ENCODE data around the gene PTGDR. TPM values are rescaled to one million over a fixed set of nuclear protein-coding genes. Genes with fewer than 3 reads are reported as not detected.

Gene PTGDR
- total and polyA plus RNA-seq, 2 experiments from 2014 or later: 0.06 TPM; not detected in 1

- TF ChIP-seq ETS1 (IDR thresholded peaks at IDR 0.05) (no peak), STAT1 (IDR thresholded peaks at IDR 0.05; ENCODE audit: unreplicated experiment) (no peak), JUNB (IDR thresholded peaks at IDR 0.05; ENCODE audit: unreplicated experiment) (no peak), ZNF114 (CRISPR knock-in tag; IDR thresholded peaks at IDR 0.05) (no peak), CTCF (conservative IDR thresholded peaks at IDR 0.05; ENCODE audit: low read depth in 2 of 2) (no peak), POLR2AphosphoS5 (IDR thresholded peaks at IDR 0.05; ENCODE audit: low read depth) (no peak)
Measured at GRCh38 chr14:52296378-52296777, 28.9 kb downstream of the PTGDR start (continued).

GRCh38 chr14:52298795-52299194 lies 31.3 kb downstream of the PTGDR start:
- Histone ChIP-seq H3K9me2 (ENCODE audit: insufficient read depth) (no peaks in the 10 kb centered on the region), H3K4me3 (no peak overlapping the region), H3F3A (replicated peaks; ENCODE audit: low read depth) (no peaks in the 10 kb centered on the region), H3K79me2 (replicated peaks; ENCODE audit: insufficient read depth) (no peaks in the 10 kb centered on the region), H2AFZ (no peak overlapping the region), H3K36me3 (ENCODE audit: insufficient read depth) (no peaks in the 10 kb centered on the region), H3K4me1 (ENCODE audit: insufficient read depth) (no peaks in the 10 kb centered on the region), H3K27ac (ENCODE audit: low read depth) (no peak overlapping the region), H4K20me1 (replicated peaks; ENCODE audit: insufficient read depth) (no peaks in the 10 kb centered on the region), H3K4me2 (no peak overlapping the region), H3K27me3 (ENCODE audit: insufficient read depth) (no peaks in the 10 kb centered on the region)
- DNase-seq (ENCODE audit: low spot score) (no peak), ATAC-seq (no peak)
- no peaks in the 10 kb centered on the region for H3K9me3 Mint-ChIP-seq
- H3K27me3 Mint-ChIP-seq (ENCODE audit: insufficient read depth, low read depth, poor library complexity): no peaks in the 10 kb centered on the region
- H3K27ac Mint-ChIP-seq: no peak overlapping the region
- peaks cover 1% of the 10 kb centered on the region; the same call in 2 of the 3 replicates for H3K4me1 Mint-ChIP-seq
- H3K36me3 Mint-ChIP-seq (ENCODE audit: low read depth): no peaks in the 10 kb centered on the region
- H3K4me3 Mint-ChIP-seq: no peak overlapping the region
- no peak for TF ChIP-seq ETS1 (IDR thresholded peaks at IDR 0.05)
- TF ChIP-seq JUNB (IDR thresholded peaks at IDR 0.05; ENCODE audit: unreplicated experiment): no peak
- TF ChIP-seq EZH2phosphoT487 (IDR thresholded peaks at IDR 0.05; ENCODE audit: unreplicated experiment): no peak
- no peak for TF ChIP-seq CTCF (conservative IDR thresholded peaks at IDR 0.05; ENCODE audit: low read depth in 2 of 2)
- TF ChIP-seq NANOG (IDR thresholded peaks at IDR 0.05; ENCODE audit: borderline replicate concordance): no peak
- TF ChIP-seq, protein P1, sequence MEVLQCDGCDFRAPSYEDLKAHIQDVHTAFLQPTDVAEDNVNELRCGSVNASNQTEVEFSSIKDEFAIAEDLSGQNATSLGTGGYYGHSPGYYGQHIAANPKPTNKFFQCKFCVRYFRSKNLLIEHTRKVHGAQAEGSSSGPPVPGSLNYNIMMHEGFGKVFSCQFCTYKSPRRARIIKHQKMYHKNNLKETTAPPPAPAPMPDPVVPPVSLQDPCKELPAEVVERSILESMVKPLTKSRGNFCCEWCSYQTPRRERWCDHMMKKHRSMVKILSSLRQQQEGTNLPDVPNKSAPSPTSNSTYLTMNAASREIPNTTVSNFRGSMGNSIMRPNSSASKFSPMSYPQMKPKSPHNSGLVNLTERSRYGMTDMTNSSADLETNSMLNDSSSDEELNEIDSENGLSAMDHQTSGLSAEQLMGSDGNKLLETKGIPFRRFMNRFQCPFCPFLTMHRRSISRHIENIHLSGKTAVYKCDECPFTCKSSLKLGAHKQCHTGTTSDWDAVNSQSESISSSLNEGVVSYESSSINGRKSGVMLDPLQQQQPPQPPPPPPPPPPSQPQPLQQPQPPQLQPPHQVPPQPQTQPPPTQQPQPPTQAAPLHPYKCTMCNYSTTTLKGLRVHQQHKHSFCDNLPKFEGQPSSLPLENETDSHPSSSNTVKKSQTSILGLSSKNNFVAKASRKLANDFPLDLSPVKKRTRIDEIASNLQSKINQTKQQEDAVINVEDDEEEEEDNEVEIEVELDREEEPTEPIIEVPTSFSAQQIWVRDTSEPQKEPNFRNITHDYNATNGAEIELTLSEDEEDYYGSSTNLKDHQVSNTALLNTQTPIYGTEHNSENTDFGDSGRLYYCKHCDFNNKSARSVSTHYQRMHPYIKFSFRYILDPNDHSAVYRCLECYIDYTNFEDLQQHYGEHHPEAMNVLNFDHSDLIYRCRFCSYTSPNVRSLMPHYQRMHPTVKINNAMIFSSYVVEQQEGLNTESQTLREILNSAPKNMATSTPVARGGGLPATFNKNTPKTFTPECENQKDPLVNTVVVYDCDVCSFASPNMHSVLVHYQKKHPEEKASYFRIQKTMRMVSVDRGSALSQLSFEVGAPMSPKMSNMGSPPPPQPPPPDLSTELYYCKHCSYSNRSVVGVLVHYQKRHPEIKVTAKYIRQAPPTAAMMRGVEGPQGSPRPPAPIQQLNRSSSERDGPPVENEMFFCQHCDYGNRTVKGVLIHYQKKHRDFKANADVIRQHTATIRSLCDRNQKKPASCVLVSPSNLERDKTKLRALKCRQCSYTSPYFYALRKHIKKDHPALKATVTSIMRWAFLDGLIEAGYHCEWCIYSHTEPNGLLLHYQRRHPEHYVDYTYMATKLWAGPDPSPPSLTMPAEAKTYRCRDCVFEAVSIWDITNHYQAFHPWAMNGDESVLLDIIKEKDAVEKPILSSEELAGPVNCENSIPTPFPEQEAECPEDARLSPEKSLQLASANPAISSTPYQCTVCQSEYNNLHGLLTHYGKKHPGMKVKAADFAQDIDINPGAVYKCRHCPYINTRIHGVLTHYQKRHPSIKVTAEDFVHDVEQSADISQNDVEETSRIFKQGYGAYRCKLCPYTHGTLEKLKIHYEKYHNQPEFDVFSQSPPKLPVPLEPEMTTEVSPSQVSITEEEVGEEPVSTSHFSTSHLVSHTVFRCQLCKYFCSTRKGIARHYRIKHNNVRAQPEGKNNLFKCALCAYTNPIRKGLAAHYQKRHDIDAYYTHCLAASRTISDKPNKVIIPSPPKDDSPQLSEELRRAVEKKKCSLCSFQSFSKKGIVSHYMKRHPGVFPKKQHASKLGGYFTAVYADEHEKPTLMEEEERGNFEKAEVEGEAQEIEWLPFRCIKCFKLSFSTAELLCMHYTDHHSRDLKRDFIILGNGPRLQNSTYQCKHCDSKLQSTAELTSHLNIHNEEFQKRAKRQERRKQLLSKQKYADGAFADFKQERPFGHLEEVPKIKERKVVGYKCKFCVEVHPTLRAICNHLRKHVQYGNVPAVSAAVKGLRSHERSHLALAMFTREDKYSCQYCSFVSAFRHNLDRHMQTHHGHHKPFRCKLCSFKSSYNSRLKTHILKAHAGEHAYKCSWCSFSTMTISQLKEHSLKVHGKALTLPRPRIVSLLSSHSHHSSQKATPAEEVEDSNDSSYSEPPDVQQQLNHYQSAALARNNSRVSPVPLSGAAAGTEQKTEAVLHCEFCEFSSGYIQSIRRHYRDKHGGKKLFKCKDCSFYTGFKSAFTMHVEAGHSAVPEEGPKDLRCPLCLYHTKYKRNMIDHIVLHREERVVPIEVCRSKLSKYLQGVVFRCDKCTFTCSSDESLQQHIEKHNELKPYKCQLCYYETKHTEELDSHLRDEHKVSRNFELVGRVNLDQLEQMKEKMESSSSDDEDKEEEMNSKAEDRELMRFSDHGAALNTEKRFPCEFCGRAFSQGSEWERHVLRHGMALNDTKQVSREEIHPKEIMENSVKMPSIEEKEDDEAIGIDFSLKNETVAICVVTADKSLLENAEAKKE (CRISPR knock-in tag; IDR thresholded peaks at IDR 0.05): no peak
- TF ChIP-seq POLR2AphosphoS5 (IDR thresholded peaks at IDR 0.05; ENCODE audit: low read depth): no peak

All from GM23338 (cell line).